HepG2 (cell line): ENCODE measurements around the gene KHK. TPM values are rescaled to one million over a fixed set of nuclear protein-coding genes. Genes with fewer than 3 reads are reported as not detected.

Experiments
- BHLHE40 ChIP-seq: IDR thresholded peaks from 2 replicates; pipeline ENCODE4 v1.6.1; 2011; ENCODE audit warnings: low read length, improper control_type of control experiment
- KMT2A ChIP-seq: sonication (generic); formaldehyde crosslinking; IDR thresholded peaks from 2 replicates; pipeline ENCODE4 v1.4.0; 2020; ENCODE audit warnings: missing genetic modification reagents
- LCORL ChIP-seq, 2 experiments: fragments of 450-650 bp in 1 of 2; sonication (generic) in 1 of 2; formaldehyde crosslinking in 1 of 2; IDR thresholded peaks; 2 replicates each; pipeline versions ENCODE4 v1.5.0 to v1.6.1; 2017 to 2020; ENCODE audit warnings: antibody characterized with exemption in 1 of 2, missing genetic modification reagents in 1 of 2
- MAZ ChIP-seq, 2 experiments: sonication (generic) in 1 of 2; formaldehyde crosslinking in 1 of 2; IDR thresholded peaks; 2 replicates each; pipeline versions ENCODE4 v1.5.0 to v1.6.1; 2012 to 2020; ENCODE audit warnings: low read depth in 2 of 2, mild to moderate bottlenecking in 2 of 2, borderline replicate concordance in 1 of 2, improper control_type of control experiment in 1 of 2, low read length in 1 of 2, missing genetic modification reagents in 1 of 2, moderate library complexity in 1 of 2
- MYC ChIP-seq: sonication (generic); formaldehyde crosslinking; IDR thresholded peaks from 2 replicates; pipeline ENCODE4 v1.9.0; 2021; ENCODE audit warnings: missing genetic modification reagents, borderline replicate concordance
- NKX3-1 ChIP-seq: sonication (generic); formaldehyde crosslinking; IDR thresholded peaks from 2 replicates; pipeline ENCODE4 v1.5.0; 2020; ENCODE audit warnings: missing genetic modification reagents
- SCMH1 ChIP-seq: sonication (generic); formaldehyde crosslinking; IDR thresholded peaks from 2 replicates; pipeline ENCODE4 v1.9.0; 2021; ENCODE audit warnings: missing genetic modification reagents, mild to moderate bottlenecking, borderline replicate concordance
- SRY ChIP-seq: sonication (generic); formaldehyde crosslinking; IDR thresholded peaks from 2 replicates; pipeline ENCODE4 v1.8.0; 2022; ENCODE audit warnings: mild to moderate bottlenecking, missing genetic modification reagents
- TBX3 ChIP-seq: fragments of 450-650 bp; IDR thresholded peaks from 2 replicates; pipeline ENCODE4 v1.6.1; 2017; ENCODE audit warnings: antibody characterized with exemption, mild to moderate bottlenecking, inconsistent platforms, borderline replicate concordance
- ZNF274 ChIP-seq: sonication (generic); formaldehyde crosslinking; IDR thresholded peaks from 2 replicates; pipeline ENCODE4 v1.5.1; 2020; ENCODE audit warnings: mild to moderate bottlenecking, missing genetic modification reagents
- ZNF292 ChIP-seq: sonication (generic); formaldehyde crosslinking; IDR thresholded peaks from 2 replicates; pipeline ENCODE4 v1.8.1; 2022; ENCODE audit warnings: mild to moderate bottlenecking, low read depth, missing genetic modification reagents, borderline replicate concordance
- ZNF382 ChIP-seq: sonication (generic); formaldehyde crosslinking; IDR thresholded peaks from 2 replicates; pipeline ENCODE4 v1.5.0; 2020; ENCODE audit warnings: missing genetic modification reagents, mild to moderate bottlenecking, borderline replicate concordance
- ZNF432 ChIP-seq: sonication (generic); formaldehyde crosslinking; IDR thresholded peaks from 2 replicates; pipeline ENCODE4 v1.5.0; 2020; ENCODE audit warnings: missing genetic modification reagents, mild to moderate bottlenecking, borderline replicate concordance
- ZNF441 ChIP-seq: sonication (generic); formaldehyde crosslinking; IDR thresholded peaks from 2 replicates; pipeline ENCODE4 v1.7.0; 2021; ENCODE audit warnings: missing genetic modification reagents, borderline replicate concordance
- ZNF460 ChIP-seq: sonication (generic); formaldehyde crosslinking; IDR thresholded peaks from 2 replicates; pipeline ENCODE4 v1.5.1; 2020; ENCODE audit warnings: missing genetic modification reagents, mild to moderate bottlenecking, borderline replicate concordance
- ZNF652 ChIP-seq: IDR thresholded peaks from 2 replicates; pipeline ENCODE4 v1.6.1; 2016; ENCODE audit warnings: low read depth, borderline replicate concordance
- ZNF75D ChIP-seq: sonication (generic); formaldehyde crosslinking; IDR thresholded peaks from 2 replicates; pipeline ENCODE4 v1.8.1; 2023; ENCODE audit warnings: missing genetic modification reagents, mild to moderate bottlenecking, borderline replicate concordance
- ZNF766 ChIP-seq: sonication (generic); formaldehyde crosslinking; IDR thresholded peaks from 2 replicates; pipeline ENCODE4 v1.5.0; 2020; ENCODE audit warnings: missing genetic modification reagents, borderline replicate concordance
- polyA plus RNA-seq, 8 experiments: library from polyadenylated mRNA; depleted of rRNA in 3 of 8; stranded (reverse) in 7 of 8; unstranded in 1 of 8; fragments of >200 nt; fragmentation: Illumina TruSeq in 4 of 8; extraction: Trizol in 4 of 8; gene quantifications; 2 replicates each; pipeline versions ENCODE4 v1.2.1 to v1.2.3, GENCODE V29; 2011 to 2016; ENCODE audit warnings: low read depth in 4 of 8, missing spikeins in 1 of 8, mixed read lengths in 1 of 8; ENCODE audit not compliant: insufficient read depth in 1 of 8
- total RNA-seq, 5 experiments: library from RNA; depleted of rRNA; stranded (reverse); fragments of >200 nt; fragmentation: Illumina TruSeq; extraction: Trizol; gene quantifications; 2 replicates each; pipeline ENCODE4 v1.2.3, GENCODE V29; 2016; ENCODE audit warnings: low read depth in 1 of 5
- TF ChIP-seq, protein P1 (sequence below): sonication (generic); formaldehyde crosslinking; IDR thresholded peaks from 2 replicates; pipeline ENCODE4 v1.4.0; 2020; ENCODE audit warnings: mild to moderate bottlenecking, missing genetic modification reagents, borderline replicate concordance
- TF ChIP-seq, protein P2 (sequence below): IDR thresholded peaks from 2 replicates; pipeline ENCODE4 v1.6.1; 2012; ENCODE audit warnings: low read length, improper control_type of control experiment

KHK gene
- total and polyA plus RNA-seq, 2 of the 13 experiments (the other 11 are each of a cell fraction or from before 2014, with no cell fraction given), result 40.9 to 99.2 TPM

DNA sequence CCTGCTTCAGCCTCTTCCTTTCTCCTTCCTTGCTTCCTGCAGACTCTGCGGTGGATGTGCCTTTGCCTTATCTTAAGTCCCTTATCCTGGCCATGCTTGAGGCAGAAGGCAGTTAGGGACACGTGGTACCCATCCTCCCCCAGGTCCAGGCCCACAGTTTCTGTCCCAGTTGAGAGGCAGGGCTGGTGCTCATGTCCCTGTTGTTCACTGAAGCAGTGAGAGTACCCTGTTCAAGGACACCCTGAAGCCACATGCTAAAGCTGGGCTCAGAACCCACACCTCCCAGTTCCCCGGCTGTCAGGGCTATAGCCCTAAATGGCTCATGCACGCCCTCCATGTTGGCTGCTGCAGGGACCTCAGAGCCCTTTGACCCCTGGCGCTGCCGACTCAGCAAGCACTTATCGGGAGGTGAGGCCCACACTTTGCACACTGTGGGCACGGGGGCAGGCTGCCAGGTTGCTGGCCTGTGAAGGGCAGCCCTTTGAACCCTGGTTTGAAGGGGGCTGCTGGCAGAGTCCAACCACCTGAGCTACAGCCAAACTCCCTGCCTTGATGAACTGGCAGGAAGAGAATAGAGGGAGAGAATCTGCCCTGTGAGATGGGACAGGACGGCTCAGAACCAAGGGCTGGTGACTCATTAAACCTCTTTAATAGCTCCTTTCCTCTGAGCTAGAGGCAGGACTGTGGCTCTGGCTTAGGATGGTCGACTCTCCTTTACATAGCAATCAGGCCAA is 6.3 kb downstream of the KHK start (continued):
- TF ChIP-seq, protein P1, sequence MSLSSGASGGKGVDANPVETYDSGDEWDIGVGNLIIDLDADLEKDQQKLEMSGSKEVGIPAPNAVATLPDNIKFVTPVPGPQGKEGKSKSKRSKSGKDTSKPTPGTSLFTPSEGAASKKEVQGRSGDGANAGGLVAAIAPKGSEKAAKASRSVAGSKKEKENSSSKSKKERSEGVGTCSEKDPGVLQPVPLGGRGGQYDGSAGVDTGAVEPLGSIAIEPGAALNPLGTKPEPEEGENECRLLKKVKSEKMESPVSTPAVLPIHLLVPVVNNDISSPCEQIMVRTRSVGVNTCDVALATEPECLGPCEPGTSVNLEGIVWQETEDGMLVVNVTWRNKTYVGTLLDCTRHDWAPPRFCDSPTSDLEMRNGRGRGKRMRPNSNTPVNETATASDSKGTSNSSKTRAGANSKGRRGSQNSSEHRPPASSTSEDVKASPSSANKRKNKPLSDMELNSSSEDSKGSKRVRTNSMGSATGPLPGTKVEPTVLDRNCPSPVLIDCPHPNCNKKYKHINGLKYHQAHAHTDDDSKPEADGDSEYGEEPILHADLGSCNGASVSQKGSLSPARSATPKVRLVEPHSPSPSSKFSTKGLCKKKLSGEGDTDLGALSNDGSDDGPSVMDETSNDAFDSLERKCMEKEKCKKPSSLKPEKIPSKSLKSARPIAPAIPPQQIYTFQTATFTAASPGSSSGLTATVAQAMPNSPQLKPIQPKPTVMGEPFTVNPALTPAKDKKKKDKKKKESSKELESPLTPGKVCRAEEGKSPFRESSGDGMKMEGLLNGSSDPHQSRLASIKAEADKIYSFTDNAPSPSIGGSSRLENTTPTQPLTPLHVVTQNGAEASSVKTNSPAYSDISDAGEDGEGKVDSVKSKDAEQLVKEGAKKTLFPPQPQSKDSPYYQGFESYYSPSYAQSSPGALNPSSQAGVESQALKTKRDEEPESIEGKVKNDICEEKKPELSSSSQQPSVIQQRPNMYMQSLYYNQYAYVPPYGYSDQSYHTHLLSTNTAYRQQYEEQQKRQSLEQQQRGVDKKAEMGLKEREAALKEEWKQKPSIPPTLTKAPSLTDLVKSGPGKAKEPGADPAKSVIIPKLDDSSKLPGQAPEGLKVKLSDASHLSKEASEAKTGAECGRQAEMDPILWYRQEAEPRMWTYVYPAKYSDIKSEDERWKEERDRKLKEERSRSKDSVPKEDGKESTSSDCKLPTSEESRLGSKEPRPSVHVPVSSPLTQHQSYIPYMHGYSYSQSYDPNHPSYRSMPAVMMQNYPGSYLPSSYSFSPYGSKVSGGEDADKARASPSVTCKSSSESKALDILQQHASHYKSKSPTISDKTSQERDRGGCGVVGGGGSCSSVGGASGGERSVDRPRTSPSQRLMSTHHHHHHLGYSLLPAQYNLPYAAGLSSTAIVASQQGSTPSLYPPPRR (CRISPR knock-in tag), result peak; percentile 80
- TF ChIP-seq NKX3-1 (0 out of 2 replicates have a peak, but pooled peaks have one; percentile 61), ZNF75D (CRISPR knock-in tag) (no peak), ZNF652 (CRISPR knock-in tag) (no peak; the same call in 1 of the 2 replicates), MAZ (IDR thresholded peaks at IDR 0.05; ENCODE audit: borderline replicate concordance, low read depth, low read length) (peak; percentile 16; the same call in 1 of the 2 replicates), MAZ (CRISPR knock-in tag; IDR thresholded peaks at IDR 0.05; ENCODE audit: low read depth) (peak; percentile 38; the same call in 1 of the 2 replicates), TBX3 (no peak), ZNF766 (CRISPR knock-in tag) (0 out of 2 replicates have a peak, but pooled peaks have one; percentile 53), MYC (CRISPR knock-in tag) (peak; percentile 96), ZNF292 (peak; percentile 89; the same call in 1 of the 2 replicates), ZNF441 (peak; percentile 25; the same call in 1 of the 2 replicates), KMT2A (peak; percentile 78; the same call in 1 of the 2 replicates), LCORL (IDR thresholded peaks at IDR 0.05) (no peak), LCORL (CRISPR knock-in tag; IDR thresholded peaks at IDR 0.05) (peak; percentile 16; the same call in 1 of the 2 replicates), SRY (CRISPR knock-in tag) (peak; percentile 73; the same call in 1 of the 2 replicates), ZNF382 (CRISPR knock-in tag) (no peak), ZNF432 (CRISPR knock-in tag) (0 out of 2 replicates have a peak, but pooled peaks have one; percentile 70), ZNF460 (no peak), SCMH1 (CRISPR knock-in tag) (no peak), ZNF274 (CRISPR knock-in tag) (peak; percentile 78), BHLHE40 (no peak)
- TF ChIP-seq, protein P2, sequence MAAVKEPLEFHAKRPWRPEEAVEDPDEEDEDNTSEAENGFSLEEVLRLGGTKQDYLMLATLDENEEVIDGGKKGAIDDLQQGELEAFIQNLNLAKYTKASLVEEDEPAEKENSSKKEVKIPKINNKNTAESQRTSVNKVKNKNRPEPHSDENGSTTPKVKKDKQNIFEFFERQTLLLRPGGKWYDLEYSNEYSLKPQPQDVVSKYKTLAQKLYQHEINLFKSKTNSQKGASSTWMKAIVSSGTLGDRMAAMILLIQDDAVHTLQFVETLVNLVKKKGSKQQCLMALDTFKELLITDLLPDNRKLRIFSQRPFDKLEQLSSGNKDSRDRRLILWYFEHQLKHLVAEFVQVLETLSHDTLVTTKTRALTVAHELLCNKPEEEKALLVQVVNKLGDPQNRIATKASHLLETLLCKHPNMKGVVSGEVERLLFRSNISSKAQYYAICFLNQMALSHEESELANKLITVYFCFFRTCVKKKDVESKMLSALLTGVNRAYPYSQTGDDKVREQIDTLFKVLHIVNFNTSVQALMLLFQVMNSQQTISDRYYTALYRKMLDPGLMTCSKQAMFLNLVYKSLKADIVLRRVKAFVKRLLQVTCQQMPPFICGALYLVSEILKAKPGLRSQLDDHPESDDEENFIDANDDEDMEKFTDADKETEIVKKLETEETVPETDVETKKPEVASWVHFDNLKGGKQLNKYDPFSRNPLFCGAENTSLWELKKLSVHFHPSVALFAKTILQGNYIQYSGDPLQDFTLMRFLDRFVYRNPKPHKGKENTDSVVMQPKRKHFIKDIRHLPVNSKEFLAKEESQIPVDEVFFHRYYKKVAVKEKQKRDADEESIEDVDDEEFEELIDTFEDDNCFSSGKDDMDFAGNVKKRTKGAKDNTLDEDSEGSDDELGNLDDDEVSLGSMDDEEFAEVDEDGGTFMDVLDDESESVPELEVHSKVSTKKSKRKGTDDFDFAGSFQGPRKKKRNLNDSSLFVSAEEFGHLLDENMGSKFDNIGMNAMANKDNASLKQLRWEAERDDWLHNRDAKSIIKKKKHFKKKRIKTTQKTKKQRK, result no peak
